Mammary epithelial cell (primary cell): ENCODE results near the gene SRSF10.

Experiments
- CTCF ChIP-seq, 2 donors: IDR thresholded peaks in 1 of 2; conservative IDR thresholded peaks in 1 of 2; 2 replicates each; pipeline ENCODE4 v1.5.1; 2011 to 2012; ENCODE audit warnings: inconsistent platforms in 2 of 2, low read length in 2 of 2, mild to moderate bottlenecking in 2 of 2, control low read depth in 1 of 2, low read depth in 1 of 2; ENCODE audit not compliant: insufficient read depth in 1 of 2; ENCODE audit errors: extremely low read depth in 1 of 2
- EZH2 ChIP-seq: IDR thresholded peaks from 2 replicates; pipeline ENCODE4 v1.6.1; 2012; ENCODE audit warnings: low read length, inconsistent platforms, borderline replicate concordance

GRCh38 chr1:24015221-24016210 is 35.4 kb upstream of the SRSF10 start:
- TF ChIP-seq CTCF (conservative IDR thresholded peaks at IDR 0.05 in 1 of 2, IDR thresholded peaks at IDR 0.05 in 1 of 2; ENCODE audit: extremely low read depth in 1 of 2, insufficient read depth in 1 of 2, low read depth in 1 of 2, low read length in 2 of 2) (no peak), EZH2 (no peak)
